GM21717 (cell line): Measurements from ENCODE around the gene ZNF292.
"Not testable (repeated sequence)": the region's sequence is repeated elsewhere in the genome, so short reads cannot be mapped to it uniquely, and the experiment has no call there.

ENCODE experiments used
- ATAC-seq: cut with Tn5 transposase; IDR thresholded peaks from one replicate; pipeline ENCODE4 v1.9.1; 2021; ENCODE audit warnings: mild to moderate bottlenecking, moderate library complexity; ENCODE audit not compliant: unreplicated experiment

ZNF292 gene

DNA sequence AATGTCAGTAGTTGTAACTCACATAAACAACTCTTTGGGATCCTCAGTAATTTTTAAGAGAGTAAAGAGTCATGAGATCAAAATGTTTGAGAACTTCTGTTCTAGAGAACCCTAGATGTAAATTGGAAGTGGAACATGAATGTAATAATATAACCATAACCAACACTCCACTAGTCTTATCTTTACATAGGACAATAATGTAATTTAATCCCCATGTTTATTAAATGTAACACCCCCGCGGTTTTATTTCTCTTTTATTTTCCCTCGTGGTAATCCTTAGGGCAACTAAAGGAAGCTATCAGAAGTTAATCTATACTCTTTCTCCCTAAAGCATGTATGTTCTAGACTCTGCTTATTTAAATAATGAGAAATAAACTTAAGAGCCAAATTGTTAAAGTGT is 54.4 kb downstream of the ZNF292 start:
- no peak for ATAC-seq

DNA sequence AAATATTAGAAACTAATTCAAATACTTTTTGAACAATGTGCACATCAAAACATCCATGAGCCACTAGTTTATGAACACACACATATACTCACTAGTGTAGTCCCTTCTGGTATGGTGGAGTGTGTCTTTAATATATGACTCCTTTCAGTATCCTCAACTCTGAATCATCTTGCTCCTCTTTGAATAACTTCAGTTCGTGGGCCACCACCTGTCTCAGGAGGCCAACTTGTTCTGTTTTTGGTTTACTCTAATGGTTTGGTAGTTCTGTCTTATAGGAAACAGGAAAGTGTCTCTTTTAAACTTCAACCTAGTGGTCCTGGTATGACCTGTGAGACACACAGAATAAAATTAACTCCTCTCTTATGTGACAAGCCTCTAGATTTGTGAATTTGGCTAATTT is 55.6 kb downstream of the ZNF292 start:
- ATAC-seq, result peak; percentile 99

DNA sequence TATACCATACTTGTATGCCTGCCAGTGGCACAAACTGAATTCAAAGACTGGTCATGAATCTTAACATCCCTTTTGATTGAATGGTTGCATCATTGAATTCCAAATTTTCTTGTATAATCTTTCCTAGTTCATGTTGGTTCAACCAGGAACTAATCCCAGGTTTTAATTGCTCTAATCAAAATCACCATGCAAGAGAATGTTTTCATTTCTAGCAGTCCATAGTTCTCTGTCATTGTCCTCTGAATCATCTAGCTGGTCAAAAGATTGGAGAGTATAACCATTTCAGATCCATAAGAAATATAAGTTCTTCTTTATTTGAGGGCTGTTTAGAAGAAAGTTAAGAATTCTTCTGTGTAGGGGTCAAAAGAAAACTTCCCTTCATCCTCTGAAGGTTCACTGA is 57.2 kb downstream of the ZNF292 start:
- no peak for ATAC-seq

DNA sequence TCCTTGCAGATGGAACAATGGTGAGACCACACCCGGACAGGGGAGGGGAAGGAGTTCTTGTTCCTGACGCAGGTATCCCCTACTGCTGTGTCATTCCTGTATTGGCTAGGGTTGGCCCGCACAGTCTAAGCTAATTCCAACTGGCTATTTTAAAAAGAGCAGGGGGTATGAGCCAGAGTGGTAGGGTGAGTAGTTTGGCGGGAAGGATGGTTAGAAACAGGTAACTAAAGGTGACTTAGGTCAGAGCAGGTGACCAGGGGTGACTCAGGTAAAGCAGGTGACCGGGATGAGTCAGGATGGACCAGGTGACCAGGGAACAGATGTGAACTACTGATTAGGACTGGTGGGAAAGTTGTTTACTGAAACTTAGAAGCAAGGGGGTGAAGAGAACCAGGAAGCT is 58.0 kb downstream of the ZNF292 start:
- ATAC-seq, result no peak

DNA sequence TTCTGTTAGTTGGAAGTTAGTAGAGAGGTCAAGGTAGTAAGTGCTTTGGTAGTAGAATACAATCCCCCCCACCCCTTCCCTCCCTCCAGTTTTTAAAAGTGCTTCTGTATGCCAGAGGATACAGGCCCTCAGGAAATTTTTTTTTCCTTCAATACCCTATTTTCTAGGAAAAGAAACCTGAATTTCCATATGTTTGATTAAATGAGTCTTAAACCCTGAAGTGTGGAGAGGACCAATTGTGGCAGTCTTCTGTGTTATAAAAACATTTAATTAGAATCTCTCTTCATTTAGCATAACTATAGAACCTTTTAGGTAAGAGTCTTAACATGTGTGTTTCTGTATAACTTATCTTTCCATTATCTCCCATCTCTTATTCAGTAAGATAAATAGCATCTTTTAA is 59.5 kb downstream of the ZNF292 start:
- no peak for ATAC-seq

DNA sequence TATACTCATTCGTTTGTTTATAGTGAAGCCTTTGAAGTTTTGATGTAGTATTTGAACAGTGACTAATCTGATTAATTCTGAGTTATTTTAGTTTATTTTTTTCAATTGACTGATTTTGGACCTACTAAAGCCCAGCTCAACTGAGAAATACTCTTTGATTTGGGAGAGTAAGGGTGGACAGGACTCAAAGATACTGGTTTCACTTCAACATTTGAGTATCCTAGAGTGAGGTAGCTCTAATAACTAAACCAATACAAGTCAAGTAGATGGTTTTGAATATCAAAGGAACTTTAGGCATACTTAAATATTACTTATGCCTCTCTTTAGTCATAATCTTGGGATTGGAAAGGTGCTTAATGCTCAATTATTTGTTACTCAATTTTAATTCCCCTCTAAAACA is 65.6 kb downstream of the ZNF292 start:
- no peak for ATAC-seq

DNA sequence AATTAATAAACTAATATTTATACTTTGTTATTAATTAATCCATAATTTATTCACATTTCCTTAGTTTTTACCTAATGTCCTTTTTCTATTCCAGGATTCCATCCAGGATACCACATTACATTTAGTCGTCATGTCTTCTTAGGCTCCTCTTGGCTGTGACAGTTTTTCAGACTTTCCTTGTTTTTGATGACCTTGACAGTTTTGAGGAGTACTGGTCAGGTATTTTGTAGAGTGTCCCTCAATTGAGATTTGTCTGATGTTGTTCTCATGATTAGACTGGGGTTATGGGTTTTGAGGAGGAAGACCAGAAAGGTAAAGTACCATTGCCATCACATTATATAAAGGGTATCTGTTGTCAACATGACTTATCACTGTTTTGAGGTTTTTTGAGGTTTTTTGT is 67.3 kb downstream of the ZNF292 start:
- ATAC-seq, result no peak

DNA sequence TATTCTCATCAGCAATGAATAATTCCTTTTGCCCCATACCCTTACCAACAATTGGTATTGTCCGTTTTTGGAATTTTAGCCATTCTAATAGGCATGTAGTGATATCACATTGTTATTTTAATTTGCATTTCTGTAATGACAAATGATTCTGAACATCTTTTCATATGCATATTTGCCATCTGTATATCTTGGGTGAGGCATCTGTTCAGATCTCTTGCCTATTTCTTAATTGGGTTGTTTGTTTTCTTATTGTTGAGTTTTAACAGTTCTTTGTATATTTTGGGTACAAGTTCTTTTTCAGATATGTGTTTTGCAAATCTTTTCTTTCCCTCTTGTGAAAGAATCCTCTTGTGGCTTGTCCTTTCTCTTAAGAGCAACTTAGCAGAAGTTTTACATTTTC is 69.6 kb downstream of the ZNF292 start:
- ATAC-seq, result no peak

DNA sequence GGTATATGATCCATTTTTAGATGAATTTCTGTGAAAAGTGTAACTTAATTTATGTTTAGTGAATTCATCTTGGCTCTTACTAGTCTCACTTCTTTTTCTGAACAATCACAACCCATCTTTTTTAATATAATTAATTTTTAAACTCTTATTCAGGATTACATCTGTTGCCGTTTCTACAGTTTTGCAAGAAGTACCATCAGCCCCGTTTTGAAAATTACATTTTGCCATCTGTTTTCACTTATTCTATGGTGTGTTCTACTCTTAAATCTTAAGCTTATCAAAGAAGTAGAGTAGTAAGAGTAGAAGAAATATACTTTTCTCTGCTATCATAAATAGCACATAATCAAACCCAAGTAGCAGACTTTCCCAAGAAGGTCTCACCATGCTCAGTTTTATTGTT is 70.1 kb downstream of the ZNF292 start:
- no peak for ATAC-seq

DNA sequence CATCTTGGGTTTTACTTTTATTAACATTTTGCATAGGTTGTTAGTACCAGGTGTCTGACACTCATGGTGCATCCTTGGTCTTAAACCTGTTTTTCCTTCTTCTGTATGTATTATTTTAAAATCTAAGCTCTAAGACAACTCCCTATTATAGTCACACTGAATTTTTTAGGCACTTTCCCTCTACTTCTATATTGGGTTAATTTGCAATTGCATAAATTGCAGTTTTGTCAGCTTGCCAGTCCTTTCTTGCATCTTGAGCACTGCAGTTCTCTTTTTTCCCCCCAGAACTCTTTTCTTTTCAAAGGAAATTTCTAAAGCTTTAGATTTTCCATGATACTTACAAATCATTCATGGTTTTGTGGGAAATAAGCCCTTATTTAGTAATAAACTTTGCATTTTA is 70.6 kb downstream of the ZNF292 start:
- ATAC-seq, result no peak

DNA sequence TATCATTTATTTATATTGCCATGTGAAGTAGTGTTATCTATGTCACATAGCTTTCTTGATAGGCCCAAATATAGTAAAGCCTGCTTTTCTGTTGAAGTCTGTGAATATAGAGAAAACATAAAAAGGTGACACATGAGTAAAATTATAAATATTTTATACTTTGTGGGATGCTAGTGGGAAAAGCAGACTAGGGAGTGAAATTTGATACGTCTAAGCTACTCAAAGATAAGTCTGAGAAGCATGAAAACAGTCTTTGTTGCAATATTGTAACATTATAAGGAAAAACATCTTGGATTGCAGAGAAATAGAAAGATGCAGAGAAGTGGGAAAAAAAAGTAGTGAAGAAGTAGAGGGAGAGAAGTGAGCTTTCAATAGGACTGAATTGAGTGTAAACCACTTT is 75.4 kb downstream of the ZNF292 start:
- ATAC-seq, result no peak

DNA sequence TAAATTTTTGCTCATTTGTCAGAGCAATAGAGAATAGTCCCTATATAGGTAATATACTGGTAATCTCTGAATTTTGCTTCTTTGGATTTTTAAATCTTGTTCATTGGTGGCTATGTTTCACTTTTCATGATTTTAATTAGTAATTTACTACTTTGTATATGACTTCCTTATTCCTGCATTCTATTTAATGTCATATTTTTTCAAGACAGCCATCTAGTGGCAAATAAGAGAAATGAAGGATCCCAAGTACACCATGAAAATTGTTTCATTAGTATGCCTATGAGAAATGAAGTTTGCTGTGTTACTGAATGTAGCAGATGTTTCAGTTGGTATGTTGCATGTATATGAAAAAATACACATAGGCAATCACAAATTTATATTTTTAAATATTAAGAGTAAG is 82.4 kb downstream of the ZNF292 start:
- no peak for ATAC-seq

DNA sequence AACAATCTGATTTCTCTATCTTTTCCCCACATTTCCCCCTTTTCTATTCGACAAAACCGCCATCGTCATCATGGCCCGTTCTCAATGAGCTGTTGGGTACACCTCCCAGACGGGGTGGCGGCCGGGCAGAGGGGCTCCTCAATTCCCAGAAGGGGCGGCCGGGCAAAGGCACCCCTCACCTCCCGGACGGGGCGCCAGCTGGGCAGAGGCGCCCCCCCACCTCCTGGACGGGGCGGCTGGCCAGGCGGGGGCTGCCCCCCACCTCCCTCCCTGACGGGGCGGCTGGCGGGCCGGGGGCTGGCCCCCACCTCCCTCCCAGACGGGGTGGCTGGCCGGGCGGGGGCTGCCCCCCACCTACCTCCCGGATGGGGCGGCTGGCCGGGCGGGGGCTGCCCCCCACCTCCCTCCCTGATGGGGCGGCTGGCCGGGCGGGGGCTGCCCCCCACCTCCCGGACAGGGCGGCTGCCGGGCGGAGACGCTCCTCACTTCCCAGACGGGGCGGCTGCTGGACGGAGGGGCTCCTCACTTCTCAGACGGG is 83.8 kb downstream of the ZNF292 start:
- not testable (repeated sequence) for ATAC-seq

DNA sequence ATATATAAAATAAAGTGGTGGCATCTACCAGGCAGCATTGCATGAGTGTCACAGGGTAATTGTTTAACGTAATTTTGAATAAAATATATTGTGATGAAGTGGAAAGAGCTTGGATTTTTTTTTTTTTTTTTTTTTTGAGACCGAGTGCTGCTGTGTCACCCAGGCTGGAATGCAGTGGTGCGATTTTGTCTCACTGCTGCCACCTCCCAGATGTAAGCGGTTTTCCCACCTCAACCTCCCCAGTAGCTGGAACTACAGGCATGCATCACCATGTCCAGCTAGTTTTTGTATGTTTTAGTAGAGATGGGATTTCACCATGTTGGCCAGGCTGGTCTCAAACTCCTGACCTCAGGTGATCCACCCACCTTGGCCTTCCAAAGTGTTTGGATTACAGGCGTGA is 85.9 kb downstream of the ZNF292 start:
- no peak for ATAC-seq

DNA sequence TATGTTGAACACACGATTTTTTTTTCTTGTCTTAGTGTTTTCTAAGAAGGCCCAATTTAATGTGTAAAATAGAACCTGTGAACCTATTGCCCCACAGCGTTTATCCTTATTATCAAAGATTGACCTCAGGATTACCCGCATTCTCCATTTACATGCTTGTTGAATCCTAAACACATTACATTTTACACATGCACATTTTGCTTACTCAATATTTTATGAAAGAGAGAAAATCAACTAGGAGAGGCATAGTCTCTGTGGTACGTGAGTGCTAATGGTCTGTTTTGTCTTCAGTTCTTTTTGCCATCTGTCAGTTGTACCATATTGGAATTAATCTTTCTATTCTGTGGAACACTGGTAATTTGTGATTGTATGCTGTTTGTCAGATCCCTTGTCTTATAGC is 86.9 kb downstream of the ZNF292 start:
- ATAC-seq, result no peak

DNA sequence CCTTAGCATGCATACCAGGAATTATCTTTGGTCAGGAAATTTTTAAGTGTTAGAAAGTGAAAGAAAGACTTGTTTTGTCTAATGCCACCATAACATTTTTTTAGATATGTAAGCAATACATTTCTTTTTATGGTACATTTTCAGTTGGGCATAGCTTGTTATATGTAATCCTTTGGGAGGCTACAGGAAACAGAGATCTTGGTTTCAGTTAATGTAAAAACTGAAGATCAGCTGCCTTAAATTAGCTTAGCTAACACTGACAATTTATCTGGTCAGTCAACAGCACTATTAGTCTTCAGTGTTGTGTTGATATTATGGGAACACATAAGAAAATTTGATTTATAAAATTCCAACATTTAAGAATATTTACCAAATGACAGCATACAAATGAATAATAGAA is 88.4 kb downstream of the ZNF292 start:
- no peak for ATAC-seq

DNA sequence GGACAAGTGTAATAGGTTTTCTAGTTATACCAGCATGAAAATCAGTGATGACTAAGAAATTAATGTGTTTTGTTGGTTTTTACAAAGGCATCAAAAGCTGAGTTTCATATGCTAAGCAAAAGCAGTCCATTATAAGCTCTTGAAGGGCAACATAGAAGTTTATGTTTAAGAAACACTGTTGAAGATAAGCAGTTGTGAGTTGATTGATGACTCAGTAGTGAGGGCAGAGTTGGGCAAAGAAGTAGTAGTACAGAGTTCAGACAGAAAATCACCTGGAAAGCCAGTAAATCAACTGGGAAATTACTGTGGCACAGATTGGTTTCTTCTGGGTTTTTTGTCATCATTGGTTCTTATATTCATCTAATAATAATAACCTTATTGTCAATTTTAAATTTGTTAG is 89.0 kb downstream of the ZNF292 start:
- no peak for ATAC-seq

DNA sequence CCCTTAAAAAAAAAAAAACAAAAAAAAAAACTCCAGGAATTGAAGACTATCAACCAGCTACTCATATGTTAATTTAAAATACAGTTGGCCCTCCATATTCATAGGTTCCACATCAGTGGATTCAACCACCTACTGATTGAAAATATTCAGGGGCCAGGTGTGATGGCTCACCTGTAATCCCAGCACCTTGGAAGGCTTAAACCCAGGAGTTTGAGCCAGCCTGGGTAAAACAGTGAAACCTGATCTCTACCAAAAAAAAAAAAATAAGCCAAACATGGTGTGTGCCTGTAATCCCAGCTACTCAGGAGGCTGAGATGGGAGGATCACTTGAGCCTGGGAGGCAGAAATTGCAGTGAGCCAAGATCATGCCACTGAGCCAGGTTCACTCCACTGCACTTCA is 94.7 kb downstream of the ZNF292 start:
- no peak for ATAC-seq

DNA sequence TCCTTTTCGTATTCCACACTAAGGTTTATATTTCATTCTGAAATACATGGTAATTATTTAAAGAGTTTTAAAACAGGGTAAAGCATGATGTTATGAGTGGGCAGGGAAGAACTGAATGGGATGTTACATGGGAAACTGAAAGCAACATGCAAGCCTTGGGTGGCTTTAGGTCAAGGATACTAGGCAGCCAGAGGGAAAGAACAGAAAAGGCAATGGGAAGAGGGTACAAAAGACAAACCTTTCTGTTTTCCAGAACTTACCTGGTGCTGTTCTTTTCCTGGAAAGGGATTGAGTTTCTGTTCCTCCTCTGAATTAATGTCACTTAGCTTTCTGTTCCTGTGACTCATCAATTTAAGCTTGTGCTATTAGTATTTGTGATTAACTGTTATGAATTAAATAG is 95.9 kb downstream of the ZNF292 start:
- ATAC-seq, result no peak

DNA sequence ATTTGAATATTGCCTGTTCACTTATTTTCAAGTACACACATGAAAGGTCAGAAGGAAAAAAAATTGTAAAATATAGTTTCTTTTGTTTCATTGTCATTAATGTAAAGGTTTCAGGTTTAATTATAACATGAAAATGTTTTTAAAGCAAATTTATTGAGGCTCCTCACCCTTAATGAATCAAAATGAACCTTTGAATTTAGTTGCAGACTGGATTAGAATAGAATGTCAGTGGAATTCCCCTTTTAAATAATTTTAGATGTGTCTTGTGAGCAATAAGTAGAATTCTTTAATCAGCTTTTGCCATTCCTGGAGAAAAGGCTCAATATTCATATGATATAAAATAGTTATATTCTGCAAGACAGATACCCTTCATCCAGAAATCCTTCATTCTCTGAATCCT is 96.4 kb downstream of the ZNF292 start:
- no peak for ATAC-seq

DNA sequence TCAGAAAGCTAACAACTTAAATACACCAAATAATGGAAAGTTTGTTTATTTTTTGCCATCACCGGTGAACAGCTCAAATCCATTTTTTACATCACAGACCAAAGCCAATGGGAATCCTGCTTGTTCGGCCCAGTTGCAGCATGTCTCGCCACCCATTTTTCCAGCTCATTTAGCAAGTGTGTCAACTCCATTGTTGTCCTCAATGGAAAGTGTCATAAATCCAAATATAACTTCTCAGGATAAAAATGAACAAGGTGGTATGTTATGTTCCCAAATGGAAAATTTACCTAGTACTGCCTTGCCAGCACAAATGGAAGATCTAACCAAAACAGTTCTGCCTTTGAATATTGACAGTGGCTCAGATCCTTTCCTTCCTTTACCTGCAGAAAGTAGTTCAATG is 101.7 kb downstream of the ZNF292 start:
- no peak for ATAC-seq

DNA sequence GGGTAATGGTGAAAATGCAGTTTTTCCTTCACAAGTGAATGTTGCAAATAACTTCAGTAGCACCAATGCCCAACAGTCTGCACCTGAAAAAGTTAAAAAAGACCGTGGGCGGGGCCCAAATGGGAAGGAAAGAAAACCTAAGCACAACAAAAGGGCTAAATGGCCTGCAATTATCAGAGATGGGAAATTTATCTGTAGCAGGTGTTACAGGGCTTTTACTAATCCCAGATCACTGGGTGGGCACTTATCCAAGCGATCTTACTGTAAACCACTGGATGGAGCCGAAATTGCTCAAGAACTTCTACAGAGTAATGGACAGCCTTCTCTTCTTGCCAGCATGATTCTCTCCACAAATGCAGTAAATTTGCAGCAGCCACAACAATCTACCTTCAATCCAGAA is 102.2 kb downstream of the ZNF292 start:
- no peak for ATAC-seq

DNA sequence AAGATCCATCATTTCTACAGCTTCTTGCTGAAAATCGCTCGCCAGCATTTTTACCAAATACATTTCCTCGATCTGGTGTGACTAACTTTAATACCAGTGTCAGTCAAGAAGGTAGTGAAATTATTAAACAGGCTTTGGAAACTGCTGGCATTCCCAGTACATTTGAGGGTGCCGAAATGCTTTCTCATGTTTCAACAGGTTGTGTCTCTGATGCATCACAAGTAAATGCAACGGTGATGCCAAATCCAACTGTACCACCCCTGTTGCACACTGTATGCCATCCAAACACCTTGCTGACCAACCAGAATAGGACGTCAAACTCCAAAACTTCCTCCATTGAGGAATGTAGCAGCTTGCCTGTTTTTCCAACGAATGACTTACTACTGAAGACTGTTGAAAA is 102.6 kb downstream of the ZNF292 start:
- ATAC-seq, result no peak

DNA sequence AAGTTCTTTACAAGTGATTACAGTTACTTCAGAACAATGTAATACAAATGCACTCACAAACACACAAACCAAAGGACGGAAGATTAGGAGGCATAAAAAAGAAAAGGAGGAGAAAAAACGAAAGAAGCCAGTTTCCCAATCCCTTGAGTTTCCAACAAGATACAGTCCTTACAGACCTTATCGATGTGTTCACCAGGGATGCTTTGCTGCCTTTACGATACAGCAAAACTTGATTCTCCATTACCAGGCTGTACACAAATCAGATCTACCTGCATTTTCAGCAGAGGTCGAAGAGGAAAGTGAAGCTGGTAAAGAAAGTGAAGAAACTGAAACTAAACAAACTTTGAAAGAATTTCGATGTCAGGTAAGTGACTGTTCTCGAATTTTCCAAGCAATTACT is 104.4 kb downstream of the ZNF292 start:
- no peak for ATAC-seq
